Mononuclear cell (primary cell): ENCODE measurements around the gene MYPN. TPM values are rescaled to one million over a fixed set of nuclear protein-coding genes. Genes with fewer than 3 reads are reported as not detected.

Experiments
- H3K27me3 ChIP-seq: 2 replicates; pipeline ENCODE4 v1.6.0; 2011; ENCODE audit warnings: low read length, control low read depth; ENCODE audit not compliant: insufficient read depth
- H3K4me1 ChIP-seq: 2 replicates; pipeline ENCODE4 v1.5.1; 2011; ENCODE audit warnings: mild to moderate bottlenecking, low read length, control low read depth; ENCODE audit not compliant: insufficient read depth
- H3K4me3 ChIP-seq: 2 replicates; pipeline ENCODE4 v1.5.1; 2011; ENCODE audit warnings: mild to moderate bottlenecking, low read length, moderate library complexity
- H3K9me3 ChIP-seq: 2 replicates; pipeline ENCODE4 v1.5.1; 2011; ENCODE audit warnings: low read depth, mild to moderate bottlenecking, control low read depth, low read length
- total RNA-seq: library from RNA; depleted of rRNA; stranded (reverse); fragments of >200 nt; gene quantifications from one replicate; pipeline ENCODE4 v1.2.3, GENCODE V29; 2012

The MYPN gene
- total RNA-seq, 1 donor: not detected

DNA sequence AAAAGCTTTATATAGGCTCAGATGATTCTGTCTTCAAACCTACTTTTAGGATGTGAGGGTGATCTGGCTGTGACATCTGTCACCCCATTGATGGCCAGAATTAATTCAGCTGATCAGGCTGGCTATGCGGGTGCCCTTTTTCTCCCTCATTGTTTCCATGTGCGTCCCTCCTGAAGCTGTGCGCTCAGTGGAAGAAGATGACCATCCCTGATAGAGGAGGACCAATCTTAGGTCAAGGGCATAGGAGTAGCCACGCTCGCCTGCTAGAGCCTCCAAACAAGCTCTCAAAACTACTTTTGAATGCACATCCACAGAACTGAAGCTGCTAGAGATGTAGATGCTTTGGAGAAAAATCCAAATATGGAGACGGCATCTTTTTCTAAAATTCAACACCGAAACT, 48.7 kb downstream of the MYPN start:
- H3K4me3 ChIP-seq: no peak overlapping the region
- no peaks in the 10 kb centered on the region for H3K27me3 ChIP-seq
- H3K4me1 ChIP-seq: no peaks in the 10 kb centered on the region
- no peaks in the 10 kb centered on the region for H3K9me3 ChIP-seq

DNA sequence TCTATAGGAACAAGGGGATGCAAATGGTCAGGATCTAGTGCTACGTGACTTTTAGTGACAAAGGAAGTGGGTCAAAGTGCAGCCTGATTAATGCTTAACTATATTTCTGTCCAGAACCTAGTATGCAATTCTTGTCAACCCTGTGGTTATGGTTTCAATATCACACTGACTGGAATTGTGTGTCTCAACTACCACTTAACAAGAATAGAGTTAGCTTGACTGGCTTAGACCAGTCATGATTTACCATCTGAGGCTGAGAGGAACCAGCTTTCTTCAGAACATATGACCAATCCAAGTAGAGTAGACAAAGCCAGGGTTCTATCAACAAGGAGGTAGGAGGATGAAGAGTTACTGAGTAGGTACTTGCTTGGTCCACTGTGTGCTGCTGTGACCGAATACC, 54.4 kb downstream of the MYPN start:
- H3K4me1 ChIP-seq: no peaks in the 10 kb centered on the region
- no peaks in the 10 kb centered on the region for H3K27me3 ChIP-seq
- H3K4me3 ChIP-seq: no peak overlapping the region
- no peaks in the 10 kb centered on the region for H3K9me3 ChIP-seq

DNA sequence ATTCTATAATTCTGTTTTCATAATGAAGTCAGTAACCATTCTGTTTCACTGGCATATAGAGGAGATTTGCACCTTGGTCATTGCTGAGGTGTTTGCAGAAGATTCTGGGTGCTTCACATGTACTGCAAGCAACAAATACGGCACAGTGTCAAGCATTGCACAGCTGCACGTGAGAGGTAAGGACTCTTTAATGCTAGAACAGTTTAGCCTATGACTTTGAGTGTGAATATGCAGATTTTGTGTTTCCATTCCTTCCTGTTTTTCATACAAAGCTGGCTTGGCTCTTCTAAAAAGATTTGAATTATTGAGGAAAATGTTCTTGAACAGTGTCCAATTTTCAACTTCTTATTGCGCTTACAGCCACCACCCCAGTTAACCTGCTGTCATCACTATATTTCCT, 56.4 kb downstream of the MYPN start:
- no peaks in the 10 kb centered on the region for H3K4me1 ChIP-seq
- H3K4me3 ChIP-seq: no peak overlapping the region
- H3K27me3 ChIP-seq: no peaks in the 10 kb centered on the region
- no peaks in the 10 kb centered on the region for H3K9me3 ChIP-seq

- Histone ChIP-seq H3K4me3 (no peak overlapping the region), H3K27me3 (no peaks in the 10 kb centered on the region), H3K4me1 (no peaks in the 10 kb centered on the region), H3K9me3 (no peaks in the 10 kb centered on the region)
These were observed 57.7 kb downstream of the MYPN start for GRCh38 chr10:68166871-68167585.

GRCh38 chr10:68167586-68168189, 58.4 kb downstream of the MYPN start:
- H3K27me3 ChIP-seq: no peaks in the 10 kb centered on the region
- H3K4me3 ChIP-seq: no peak overlapping the region
- H3K4me1 ChIP-seq: no peaks in the 10 kb centered on the region
- no peaks in the 10 kb centered on the region for H3K9me3 ChIP-seq

GRCh38 chr10:68171539-68172080, 62.3 kb downstream of the MYPN start:
- H3K9me3 ChIP-seq: no peaks in the 10 kb centered on the region
- no peak overlapping the region for H3K4me3 ChIP-seq
- no peaks in the 10 kb centered on the region for H3K4me1 ChIP-seq
- no peaks in the 10 kb centered on the region for H3K27me3 ChIP-seq

DNA sequence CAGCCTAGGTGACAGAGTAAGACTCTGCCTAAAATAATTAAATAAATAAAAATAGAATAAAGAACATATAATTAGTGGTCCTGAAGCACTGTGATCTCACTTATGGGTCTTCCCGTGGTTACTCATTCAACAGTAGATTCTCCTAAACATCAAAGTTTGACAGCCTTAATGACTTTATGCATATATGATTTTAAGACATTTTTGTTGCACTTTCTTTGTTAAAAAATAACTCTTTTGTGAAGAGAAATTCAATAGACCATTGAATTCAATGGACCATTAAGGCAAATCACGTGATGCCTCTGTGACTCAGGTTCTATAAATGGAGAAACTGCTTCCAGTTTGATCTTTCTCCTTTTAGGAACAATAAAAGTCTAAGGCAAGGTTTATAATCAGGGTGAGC, 63.0 kb downstream of the MYPN start:
- H3K27me3 ChIP-seq: no peaks in the 10 kb centered on the region
- H3K4me1 ChIP-seq: no peaks in the 10 kb centered on the region
- no peak overlapping the region for H3K4me3 ChIP-seq
- no peaks in the 10 kb centered on the region for H3K9me3 ChIP-seq

- H3K27me3 ChIP-seq: no peaks in the 10 kb centered on the region
- H3K4me3 ChIP-seq: no peak overlapping the region
- H3K9me3 ChIP-seq: no peaks in the 10 kb centered on the region
These were observed 66.7 kb downstream of the MYPN start for GRCh38 chr10:68175949-68176348.

DNA sequence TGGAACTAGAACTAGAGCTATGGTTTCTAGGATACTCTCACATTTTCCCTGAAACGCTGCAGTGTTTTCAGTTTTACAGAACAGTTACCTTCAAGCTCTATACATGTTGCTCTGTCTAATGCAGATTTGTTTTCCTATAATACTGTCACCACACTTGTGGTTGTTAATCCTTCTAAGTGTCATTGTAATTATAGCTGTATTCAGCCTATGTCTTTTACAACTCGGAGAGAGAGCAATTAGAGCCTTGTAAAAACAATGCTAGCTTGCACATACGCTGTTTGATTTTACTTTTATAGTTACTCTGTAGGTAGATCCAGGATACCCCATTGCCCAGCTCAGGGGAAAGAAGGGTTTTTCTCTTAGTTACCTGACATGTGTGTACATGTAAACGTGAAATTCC, 67.5 kb downstream of the MYPN start:
- H3K9me3 ChIP-seq: no peaks in the 10 kb centered on the region
- H3K4me3 ChIP-seq: no peak overlapping the region
- H3K4me1 ChIP-seq: no peaks in the 10 kb centered on the region
- H3K27me3 ChIP-seq: no peaks in the 10 kb centered on the region

More at GRCh38 chr10:68175949-68176348, 66.7 kb downstream of the MYPN start:
- H3K4me1 ChIP-seq: no peaks in the 10 kb centered on the region

DNA sequence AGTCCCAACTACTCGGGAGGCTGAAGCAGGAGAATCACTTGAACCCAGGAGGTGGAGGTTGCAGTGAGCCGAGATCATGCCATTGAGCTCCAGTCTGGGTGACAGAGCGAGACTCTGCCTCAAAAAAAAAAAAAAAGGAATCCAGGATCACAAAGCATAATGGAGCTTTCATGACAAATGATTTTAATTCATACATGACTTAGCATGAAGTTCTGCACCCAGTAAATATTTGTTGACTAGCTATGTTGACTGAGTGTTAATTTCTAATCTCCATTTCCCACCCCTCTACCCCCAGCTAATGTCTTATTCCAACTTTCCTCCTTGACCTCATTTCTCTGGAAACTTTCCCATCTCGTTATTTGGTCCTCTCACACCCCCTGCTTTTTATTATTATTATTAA, 69.3 kb downstream of the MYPN start:
- Histone ChIP-seq H3K4me3 (no peak overlapping the region), H3K27me3 (no peaks in the 10 kb centered on the region), H3K9me3 (no peaks in the 10 kb centered on the region), H3K4me1 (no peaks in the 10 kb centered on the region)

GRCh38 chr10:68179016-68179415, 69.7 kb downstream of the MYPN start:
- no peaks in the 10 kb centered on the region for H3K27me3 ChIP-seq
- no peaks in the 10 kb centered on the region for H3K4me1 ChIP-seq
- no peaks in the 10 kb centered on the region for H3K9me3 ChIP-seq
- no peak overlapping the region for H3K4me3 ChIP-seq

DNA sequence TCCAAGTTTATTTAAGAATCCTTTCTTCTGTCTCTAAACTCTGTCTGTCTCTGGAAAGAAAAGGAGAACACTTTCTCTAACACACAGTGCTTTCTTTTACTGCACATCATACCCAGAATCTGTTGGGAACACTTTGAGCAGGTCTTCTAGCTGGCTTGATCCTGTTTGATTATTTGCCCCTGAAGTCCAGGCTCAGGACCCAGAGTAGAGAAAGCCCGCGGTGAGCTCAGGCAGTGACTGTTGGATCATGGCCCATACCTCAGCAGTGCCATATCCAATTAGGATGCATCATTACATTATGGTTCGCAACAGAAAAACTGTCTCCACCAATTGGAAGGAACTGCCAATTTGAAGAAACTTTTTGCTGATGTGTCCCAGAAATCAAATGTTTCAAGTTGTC, 71.2 kb downstream of the MYPN start:
- H3K9me3 ChIP-seq: no peaks in the 10 kb centered on the region
- peaks cover 2% of the 10 kb centered on the region for H3K27me3 ChIP-seq
- no peaks in the 10 kb centered on the region for H3K4me1 ChIP-seq
- H3K4me3 ChIP-seq: no peak overlapping the region

- no peak overlapping the region for H3K4me3 ChIP-seq
- H3K4me1 ChIP-seq: no peaks in the 10 kb centered on the region
- H3K27me3 ChIP-seq: peaks cover 2% of the 10 kb centered on the region
- no peaks in the 10 kb centered on the region for H3K9me3 ChIP-seq
These were observed 75.3 kb downstream of the MYPN start for GRCh38 chr10:68184546-68184945.

- H3K4me3 ChIP-seq: no peak overlapping the region
- no peaks in the 10 kb centered on the region for H3K4me1 ChIP-seq
- H3K9me3 ChIP-seq: no peaks in the 10 kb centered on the region
- peaks cover 2% of the 10 kb centered on the region for H3K27me3 ChIP-seq
These were observed 75.8 kb downstream of the MYPN start for GRCh38 chr10:68185085-68185484.

- no peaks in the 10 kb centered on the region for H3K4me1 ChIP-seq
- H3K27me3 ChIP-seq: peaks cover 2% of the 10 kb centered on the region
- no peak overlapping the region for H3K4me3 ChIP-seq
- H3K9me3 ChIP-seq: no peaks in the 10 kb centered on the region
These were observed 79.5 kb downstream of the MYPN start for GRCh38 chr10:68188835-68189234.

- no peaks in the 10 kb centered on the region for H3K4me1 ChIP-seq
- H3K27me3 ChIP-seq: no peaks in the 10 kb centered on the region
- H3K4me3 ChIP-seq: no peak overlapping the region
- H3K9me3 ChIP-seq: no peaks in the 10 kb centered on the region
These were observed 82.8 kb downstream of the MYPN start for GRCh38 chr10:68192113-68192512.
